Thymus (tissue), 11 donors: Measurements from ENCODE around the gene MYO5C. TPM values are rescaled to one million over a fixed set of nuclear protein-coding genes. Genes with fewer than 3 reads are reported as not detected.

Experiments used
- DNase-seq, 9 donors: peaks; one replicate each; pipeline ENCODE4 v3.0.0-alpha.2; 2013; ENCODE audit warnings: low spot score in 9 of 9, low read depth in 6 of 9, missing footprints in 1 of 9
- H3K27ac ChIP-seq, 2 donors: one replicate each; pipeline ENCODE4 v1.5.1; 2013; ENCODE audit warnings: control low read depth in 1 of 2, low read depth in 1 of 2, low read length in 1 of 2, mild to moderate bottlenecking in 1 of 2, moderate library complexity in 1 of 2
- H3K27me3 ChIP-seq, 2 donors: one replicate each; pipeline ENCODE4 v1.5.1; 2013; ENCODE audit warnings: low read length in 1 of 2; ENCODE audit not compliant: control insufficient read depth in 2 of 2, insufficient read depth in 1 of 2
- H3K36me3 ChIP-seq, 2 donors: one replicate each; pipeline ENCODE4 v1.5.1; 2013; ENCODE audit warnings: low read length in 1 of 2, mild to moderate bottlenecking in 1 of 2, moderate library complexity in 1 of 2; ENCODE audit not compliant: control insufficient read depth in 2 of 2, insufficient read depth in 2 of 2
- H3K4me1 ChIP-seq, 2 donors: one replicate each; pipeline ENCODE4 v1.5.1; 2013; ENCODE audit warnings: low read length in 2 of 2; ENCODE audit not compliant: control insufficient read depth in 2 of 2, insufficient read depth in 2 of 2
- H3K4me3 ChIP-seq, 2 donors: one replicate each; pipeline ENCODE4 v1.5.1; 2013; ENCODE audit warnings: low read length in 2 of 2, control low read depth in 1 of 2, mild to moderate bottlenecking in 1 of 2
- H3K9me3 ChIP-seq, 2 donors: one replicate each; pipeline ENCODE4 v1.5.1; 2013; ENCODE audit warnings: low read length in 1 of 2, mild to moderate bottlenecking in 1 of 2; ENCODE audit not compliant: control insufficient read depth in 2 of 2, insufficient read depth in 1 of 2
- WGBS: extraction: QIAGEN DNeasy Blood & Tissue Kit; methylation state at CpG from one replicate; pipeline ENCODE4 v1.1.7; 2013; 5-methylcytosine and 5-hydroxymethylcytosine counted together
- polyA plus RNA-seq: library from polyadenylated mRNA; stranded (reverse); fragments of 200-250 nt; gene quantifications from one replicate; pipeline ENCODE4 v1.2.3, GENCODE V29; 2013
- total RNA-seq: library from RNA; stranded (reverse); fragments of 120-200 nt; gene quantifications from one replicate; pipeline ENCODE4 v1.2.4, GENCODE V29; 2013
- donor health status: healthy.

The MYO5C gene
- total and polyA plus RNA-seq, 2 donors: 3.0 to 3.2 TPM

- Histone ChIP-seq H3K4me3 (no peak overlapping the region), H3K36me3 (no peaks in the 10 kb centered on the region), H3K27me3 (no peaks in the 10 kb centered on the region), H3K27ac (no peak overlapping the region), H3K4me1 (peaks cover 0 to 8% of the 10 kb centered on the region in 2 donors), H3K9me3 (no peaks in the 10 kb centered on the region)
- WGBS: 77% methylated on average over 5 of the region's 5 CpGs
- DNase-seq: no peak
Measured at GRCh38 chr15:52184721-52185120, 110.9 kb downstream of the MYO5C start.

GRCh38 chr15:52183562-52184173 lies 111.9 kb downstream of the MYO5C start:
- Histone ChIP-seq H3K4me3 (no peak overlapping the region), H3K27me3 (no peaks in the 10 kb centered on the region), H3K4me1 (peaks cover 4 to 11% of the 10 kb centered on the region in 2 donors), H3K27ac (no peak overlapping the region), H3K36me3 (no peaks in the 10 kb centered on the region), H3K9me3 (no peaks in the 10 kb centered on the region)
- WGBS: 93% methylated on average over 2 of the region's 2 CpGs
- peak in 2 of 9 donors; percentile 27 to 47 for DNase-seq

- DNase-seq: no peak
- 88% methylated on average over 6 of the region's 6 CpGs for WGBS
- Histone ChIP-seq H3K4me3 (no peak overlapping the region), H3K27ac (no peak overlapping the region), H3K4me1 (peaks cover 7 to 18% of the 10 kb centered on the region in 2 donors), H3K27me3 (no peaks in the 10 kb centered on the region), H3K9me3 (no peaks in the 10 kb centered on the region), H3K36me3 (no peaks in the 10 kb centered on the region)
Measured at GRCh38 chr15:52181938-52182780, 113.4 kb downstream of the MYO5C start.

GRCh38 chr15:52180851-52181450 lies 114.7 kb downstream of the MYO5C start:
- Histone ChIP-seq H3K4me3 (no peak overlapping the region), H3K27ac (peak overlapping the region; percentile 4 to 91), H3K9me3 (no peaks in the 10 kb centered on the region), H3K4me1 (peaks cover 7 to 18% of the 10 kb centered on the region in 2 donors), H3K27me3 (no peaks in the 10 kb centered on the region), H3K36me3 (peaks cover 0 to 6% of the 10 kb centered on the region in 2 donors)
- no peak for DNase-seq
- 91% methylated on average over 10 of the region's 10 CpGs for whole genome bisulfite sequencing

- peak in 4 of 9 donors; percentile 17 to 79 (median 44) for DNase-seq
- Histone ChIP-seq H3K4me3 (peak overlapping the region; percentile 66 to 74), H3K36me3 (peaks cover 0 to 6% of the 10 kb centered on the region in 2 donors), H3K27me3 (no peaks in the 10 kb centered on the region), H3K4me1 (peaks cover 7 to 18% of the 10 kb centered on the region in 2 donors), H3K27ac (peak overlapping the region; percentile 91 to 97), H3K9me3 (no peaks in the 10 kb centered on the region)
- 9% methylated on average over 31 of the region's 31 CpGs for WGBS
Measured at GRCh38 chr15:52180196-52180835, 115.3 kb downstream of the MYO5C start.

- DNase-seq: peak in 8 of 9 donors; percentile 59 to 93 (median 80)
- WGBS: under 1% methylated on average over 105 of the region's 105 CpGs
- peak overlapping the region; percentile 66 to 74 for H3K4me3 ChIP-seq
- peak overlapping the region; percentile 91 to 97 for H3K27ac ChIP-seq
- H3K4me1 ChIP-seq: peaks cover 7 to 18% of the 10 kb centered on the region in 2 donors
- no peaks in the 10 kb centered on the region for H3K9me3 ChIP-seq
- H3K36me3 ChIP-seq: peaks cover 0 to 6% of the 10 kb centered on the region in 2 donors
- H3K27me3 ChIP-seq: no peaks in the 10 kb centered on the region
Measured at GRCh38 chr15:52179278-52180195, 116.1 kb downstream of the MYO5C start.

- H3K36me3 ChIP-seq: peaks cover 0 to 6% of the 10 kb centered on the region in 2 donors
- H3K4me1 ChIP-seq: peaks cover 7 to 18% of the 10 kb centered on the region in 2 donors
- no peaks in the 10 kb centered on the region for H3K27me3 ChIP-seq
- 36% methylated on average over 10 of the region's 10 CpGs for WGBS
- no peaks in the 10 kb centered on the region for H3K9me3 ChIP-seq
- no peak for DNase-seq
- peak overlapping the region; percentile 77 to 81 for H3K27ac ChIP-seq
- H3K4me3 ChIP-seq: peak overlapping the region; percentile 59 to 74
Measured at GRCh38 chr15:52178765-52179164, 116.8 kb downstream of the MYO5C start.

- peaks cover 0 to 3% of the 10 kb centered on the region in 2 donors for H3K4me1 ChIP-seq
- H3K27me3 ChIP-seq: no peaks in the 10 kb centered on the region
- no peaks in the 10 kb centered on the region for H3K9me3 ChIP-seq
- WGBS: 98% methylated on average over 2 of the region's 2 CpGs
- no peak for DNase-seq
- H3K36me3 ChIP-seq: peaks cover 0 to 6% of the 10 kb centered on the region in 2 donors
- no peak overlapping the region for H3K4me3 ChIP-seq
- H3K27ac ChIP-seq: no peak overlapping the region
Measured at GRCh38 chr15:52172869-52173268, 122.7 kb downstream of the MYO5C start.
